Measurements from ENCODE around the gene ELF5.

GRCh38 chr11:34525098-34525497 lies 11.5 kb upstream of the ELF5 start:
- TF ChIP-seq, protein P1, sequence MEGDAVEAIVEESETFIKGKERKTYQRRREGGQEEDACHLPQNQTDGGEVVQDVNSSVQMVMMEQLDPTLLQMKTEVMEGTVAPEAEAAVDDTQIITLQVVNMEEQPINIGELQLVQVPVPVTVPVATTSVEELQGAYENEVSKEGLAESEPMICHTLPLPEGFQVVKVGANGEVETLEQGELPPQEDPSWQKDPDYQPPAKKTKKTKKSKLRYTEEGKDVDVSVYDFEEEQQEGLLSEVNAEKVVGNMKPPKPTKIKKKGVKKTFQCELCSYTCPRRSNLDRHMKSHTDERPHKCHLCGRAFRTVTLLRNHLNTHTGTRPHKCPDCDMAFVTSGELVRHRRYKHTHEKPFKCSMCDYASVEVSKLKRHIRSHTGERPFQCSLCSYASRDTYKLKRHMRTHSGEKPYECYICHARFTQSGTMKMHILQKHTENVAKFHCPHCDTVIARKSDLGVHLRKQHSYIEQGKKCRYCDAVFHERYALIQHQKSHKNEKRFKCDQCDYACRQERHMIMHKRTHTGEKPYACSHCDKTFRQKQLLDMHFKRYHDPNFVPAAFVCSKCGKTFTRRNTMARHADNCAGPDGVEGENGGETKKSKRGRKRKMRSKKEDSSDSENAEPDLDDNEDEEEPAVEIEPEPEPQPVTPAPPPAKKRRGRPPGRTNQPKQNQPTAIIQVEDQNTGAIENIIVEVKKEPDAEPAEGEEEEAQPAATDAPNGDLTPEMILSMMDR (IDR thresholded peaks at IDR 0.05; ENCODE audit: low read length): no peak
- no peak for TF ChIP-seq EZH2 (IDR thresholded peaks at IDR 0.05; ENCODE audit: borderline replicate concordance, low read length)

All from OCI-LY1 (cell line).